VCaP (cell line): ENCODE results near the gene DPF1.
"Not testable (repeated sequence)": the region's sequence is repeated elsewhere in the genome, so short reads cannot be mapped to it uniquely, and the experiment has no call there.

Experiments
- H3K27ac ChIP-seq: fragments of 450-650 bp; 2 replicates; pipeline ENCODE4 v1.5.1; 2017
- CTCF ChIP-seq: fragments of 450-650 bp; conservative IDR thresholded peaks from 2 replicates; pipeline ENCODE4 v1.5.1; 2017; ENCODE audit warnings: mild to moderate bottlenecking, moderate library complexity

Gene DPF1

DNA sequence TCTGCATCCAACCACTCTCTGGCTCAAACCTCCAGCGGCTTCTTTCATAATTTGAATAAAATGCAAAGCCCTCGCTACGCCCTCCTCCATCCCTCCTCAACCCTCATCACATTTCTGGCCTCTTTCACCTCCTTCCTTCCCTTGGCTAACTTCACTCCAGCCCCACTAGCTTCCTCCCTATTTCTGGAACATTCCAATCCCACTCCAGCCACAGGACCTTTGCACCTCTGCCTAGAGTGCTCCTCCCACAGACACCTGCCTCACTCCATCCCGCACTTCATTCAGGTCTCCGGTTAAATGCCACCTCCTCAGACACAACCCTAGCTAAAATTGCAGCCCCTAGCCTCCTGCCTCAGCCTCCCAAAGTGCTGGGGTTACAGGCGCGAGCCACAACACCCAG lies 7.9 kb upstream of the DPF1 start:
- TF ChIP-seq CTCF = no peak
- H3K27ac ChIP-seq = no peak overlapping the region

DNA sequence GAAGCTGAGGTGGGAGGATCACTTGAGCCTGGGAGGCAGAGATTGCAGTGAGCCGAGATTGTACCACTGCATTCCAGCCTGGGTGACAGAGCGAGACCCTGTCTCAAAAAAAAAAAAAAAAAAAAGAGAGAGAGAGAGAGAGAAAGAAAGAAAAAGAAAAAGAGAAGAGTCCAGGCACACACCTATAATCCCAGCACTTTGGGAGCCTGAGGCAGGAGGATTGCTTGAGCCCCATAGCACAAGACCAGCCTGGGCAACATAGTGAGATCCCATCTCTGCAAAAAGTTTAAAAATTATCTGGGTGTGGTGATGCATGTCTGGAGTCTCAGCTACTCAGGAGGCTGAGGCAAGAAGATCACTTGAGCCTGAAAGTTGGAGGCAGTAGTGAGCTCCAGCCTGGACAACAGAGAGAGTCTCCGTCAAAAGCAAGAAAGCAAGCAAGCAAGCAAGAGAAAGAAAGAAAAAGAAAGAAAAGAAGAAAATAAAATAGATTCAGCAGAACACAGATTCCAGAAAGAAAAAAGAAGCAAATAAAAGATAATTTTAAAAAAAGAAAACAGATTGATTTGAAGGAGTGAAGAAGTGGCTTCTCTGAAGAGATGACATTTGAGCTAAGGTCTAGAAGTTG lies 6.6 kb upstream of the DPF1 start:
- not testable (repeated sequence) for H3K27ac ChIP-seq

DNA sequence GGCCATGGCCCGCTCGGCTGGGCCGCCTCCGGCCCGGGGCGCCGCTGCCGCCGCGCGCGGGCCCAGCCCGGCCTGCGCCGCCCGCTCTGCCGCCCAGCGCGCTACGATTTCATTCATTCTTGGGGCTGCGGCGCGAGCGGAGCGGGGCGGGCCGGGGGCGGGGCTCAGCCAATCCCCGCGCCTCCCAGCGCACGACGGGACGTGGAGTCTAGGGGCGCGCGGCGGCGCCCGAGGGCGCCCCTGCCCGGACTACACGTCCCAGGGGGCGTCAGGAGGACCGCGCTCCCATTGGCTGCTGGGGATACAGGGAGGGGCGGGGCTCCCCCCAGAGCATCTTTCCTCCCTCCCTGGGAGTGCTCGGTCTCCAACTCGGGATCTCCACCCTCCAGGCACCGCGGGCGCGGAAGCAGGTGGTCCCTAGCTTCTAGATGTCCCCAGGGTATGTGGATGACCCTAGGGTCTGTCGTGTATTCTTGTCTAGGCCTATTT lies 5.6 kb upstream of the DPF1 start:
- H3K27ac ChIP-seq = no peak overlapping the region
- TF ChIP-seq CTCF = no peak

DNA sequence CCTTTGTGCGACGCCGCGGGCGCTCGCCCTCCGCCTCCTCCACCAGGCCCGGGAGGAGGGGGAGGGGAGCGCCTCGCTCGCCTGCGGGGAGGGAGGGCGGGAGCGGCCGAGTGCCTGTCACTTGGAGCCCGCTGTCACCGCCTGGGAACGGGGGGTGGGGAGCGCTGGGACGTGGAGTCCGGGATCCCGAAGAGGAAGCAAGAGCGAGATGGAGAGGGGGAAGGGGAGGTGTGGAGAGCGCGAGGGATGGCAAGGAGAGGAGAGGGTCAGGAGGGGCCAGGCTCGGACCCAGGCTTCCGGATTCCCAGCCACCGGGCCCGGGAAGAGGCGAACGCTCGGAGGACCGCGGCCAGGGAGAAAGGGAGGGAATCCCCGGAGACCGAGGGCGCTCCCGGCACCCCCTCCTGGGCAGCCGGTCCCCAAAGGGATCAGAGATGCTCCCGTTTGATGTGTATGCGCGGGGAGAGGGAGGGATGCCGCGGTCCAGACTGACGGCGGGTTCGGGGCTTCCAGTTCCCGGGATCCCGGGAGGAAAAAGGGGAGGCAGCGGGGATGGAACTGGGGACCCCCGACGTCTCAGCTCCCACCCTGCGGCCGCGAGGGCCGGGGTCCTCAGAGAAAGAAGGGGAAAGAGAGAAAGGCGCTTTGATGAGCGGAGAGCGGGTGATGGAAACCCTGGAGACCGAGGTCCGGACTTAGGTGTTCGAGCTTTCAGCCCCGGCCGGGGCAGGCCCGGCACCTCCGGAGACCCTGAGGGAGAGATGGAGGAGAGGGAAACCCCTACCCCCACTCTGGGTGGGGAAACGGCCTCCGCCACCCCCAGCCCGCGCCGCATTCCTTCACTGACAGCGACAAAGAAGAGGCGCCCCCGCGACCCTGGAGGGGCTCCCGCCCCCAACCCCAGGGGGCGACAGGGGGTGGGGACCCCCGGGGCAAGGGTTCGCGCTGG lies 4.7 kb upstream of the DPF1 start:
- TF ChIP-seq CTCF = no peak
- no peak overlapping the region for H3K27ac ChIP-seq

DNA sequence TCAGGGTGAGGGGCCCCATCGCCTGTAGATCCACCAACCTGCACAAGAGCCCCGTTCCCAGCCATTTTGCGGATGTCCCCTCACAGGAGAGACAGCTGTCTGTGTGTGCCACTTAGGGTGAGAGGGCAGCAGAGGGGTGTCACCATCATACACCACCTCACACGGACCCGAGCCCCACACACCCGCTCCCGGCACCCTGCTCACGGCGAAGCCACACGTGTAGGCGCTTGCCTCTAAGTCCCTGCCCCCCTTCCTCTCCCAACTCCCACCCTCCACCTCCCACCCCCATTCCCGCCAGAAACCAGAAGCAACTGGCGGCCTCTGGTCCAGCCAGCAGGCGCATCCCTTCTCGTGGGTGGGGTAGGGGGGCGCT lies 4.0 kb upstream of the DPF1 start:
- TF ChIP-seq CTCF = no peak

GRCh38 chr19:38227287-38228004 lies 3.4 kb upstream of the DPF1 start:
- TF ChIP-seq CTCF = no peak
- no peak overlapping the region for H3K27ac ChIP-seq

More for the DNA sequence above, 4.0 kb upstream of the DPF1 start:
- no peak overlapping the region for H3K27ac ChIP-seq

DNA sequence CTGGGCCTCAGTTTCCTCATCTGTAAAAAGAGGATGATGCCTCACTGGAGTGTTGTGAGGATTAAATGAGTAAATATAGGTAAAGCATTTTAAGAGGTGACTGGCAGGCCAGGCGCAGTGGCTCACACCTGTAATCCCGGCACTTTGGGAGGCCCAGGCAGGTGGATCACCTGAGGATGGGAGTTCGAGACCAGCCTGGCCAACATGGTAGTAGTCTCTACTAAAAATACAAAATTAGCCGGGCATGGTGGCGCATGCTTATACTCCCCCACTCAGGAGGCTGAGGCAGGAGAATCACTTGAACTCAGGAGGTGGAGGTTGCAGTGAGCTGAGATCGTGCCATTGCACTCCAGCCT lies 819 bp upstream of the DPF1 start:
- peak overlapping the region; percentile 33; the same call in 1 of the 2 replicates for H3K27ac ChIP-seq

- no peak for TF ChIP-seq CTCF
- peak overlapping the region; percentile 33; the same call in 1 of the 2 replicates for H3K27ac ChIP-seq
Observed at GRCh38 chr19:38223617-38224013, 407 bp downstream of the DPF1 start.
